Measurements from ENCODE around the gene PAPPA2. TPM values are rescaled to one million over a fixed set of nuclear protein-coding genes. Genes with fewer than 3 reads are reported as not detected.

Gene PAPPA2
- total and polyA plus RNA-seq, 2 of the 8 experiments (the other 6 are each of a cell fraction or from before 2014, with no cell fraction given) = 0.08 to 0.88 TPM

GRCh38 chr1:176448340-176448739 is 14.6 kb upstream of the PAPPA2 start:
- Histone ChIP-seq H3K36me3 (ENCODE audit: control insufficient read depth in 2 of 4, insufficient read depth in 4 of 4, low read length in 3 of 4) (no peaks in the 10 kb centered on the region), H3K4me3 (ENCODE audit: extremely low read depth in 1 of 4, insufficient read depth in 2 of 4, low read depth in 3 of 4, low read length in 4 of 4) (no peak overlapping the region), H2AK5ac (ENCODE audit: low read depth, low read length) (no peak overlapping the region), H3K56ac (replicated peaks; ENCODE audit: insufficient read length, low read depth, low read length) (no peak overlapping the region), H3K18ac (ENCODE audit: extremely low read depth, low read length) (no peak overlapping the region), H3K4me2 (ENCODE audit: insufficient read depth in 1 of 2, low read depth in 2 of 2, low read length in 2 of 2) (no peak overlapping the region), H4K20me1 (replicated peaks in 1 of 2; ENCODE audit: control insufficient read depth in 1 of 2, insufficient read depth in 2 of 2, low read length in 2 of 2) (no peaks in the 10 kb centered on the region), H3K9me3 (ENCODE audit: insufficient read depth in 2 of 2, low read depth in 1 of 2, low read length in 1 of 2) (0 out of 4 replicates have a peak, but pooled peaks cover 0 to 2% of the 10 kb centered on the region in 2 experiments), H3K9ac (replicated peaks in 1 of 4; ENCODE audit: extremely low read depth in 1 of 4, low read depth in 3 of 4, low read length in 3 of 4) (no peak overlapping the region), H3K4me1 (replicated peaks in 1 of 4; ENCODE audit: control insufficient read depth in 3 of 4, insufficient read depth in 4 of 4, low read length in 3 of 4) (no peaks in the 10 kb centered on the region), H4K91ac (replicated peaks; ENCODE audit: insufficient read length, low read length) (no peak overlapping the region), H4K5ac (ENCODE audit: insufficient read length, low read depth, low read length) (no peak overlapping the region), H3K79me1 (ENCODE audit: low read depth, low read length) (no peaks in the 10 kb centered on the region), H2AFZ (ENCODE audit: low read length) (no peak overlapping the region), H2BK120ac (replicated peaks; ENCODE audit: low read depth, low read length) (no peak overlapping the region), H3K23ac (ENCODE audit: insufficient read length) (no peak overlapping the region), H3K27me3 (replicated peaks in 1 of 4; ENCODE audit: control insufficient read depth in 3 of 4, extremely low read depth in 1 of 4, insufficient read depth in 3 of 4, low read length in 3 of 4) (no peaks in the 10 kb centered on the region; a peak in 1 of 7 replicates), H3K79me2 (ENCODE audit: control insufficient read depth in 1 of 2, insufficient read depth in 2 of 2, low read length in 2 of 2) (no peaks in the 10 kb centered on the region), H3K23me2 (ENCODE audit: low read depth, low read length) (no peaks in the 10 kb centered on the region; the same call in 1 of the 2 replicates), H2BK20ac (ENCODE audit: low read length) (no peak overlapping the region), H2BK15ac (ENCODE audit: low read length) (no peak overlapping the region), H2BK12ac (ENCODE audit: low read depth, low read length) (no peak overlapping the region), H2BK5ac (ENCODE audit: low read depth, low read length) (no peak overlapping the region), H3K4ac (replicated peaks; ENCODE audit: insufficient read length, low read depth, low read length) (no peak overlapping the region), H3K14ac (ENCODE audit: insufficient read length) (no peak overlapping the region), H4K8ac (ENCODE audit: extremely low read depth, insufficient read depth, low read length) (no peak overlapping the region), H3K27ac (ENCODE audit: low read depth, low read length) (no peak overlapping the region)
- CTCF ChIA-PET (ENCODE audit: partially characterized antibody) = interaction anchor here (0.6 to 1.5 kb wide), 6 partner anchors 16 to 907 kb away, joined by 3 to 4 read pairs (median 3); no protein-coding TSS in a partner anchor
- 86% methylated on average over 4 of the region's 4 CpGs; no CpG with 5 or more reads in 1 of the 2 experiments for WGBS, 2 experiments (ENCODE audit: extremely low coverage in 1 of 2, insufficient coverage in 1 of 2, insufficient read length in 1 of 2, insufficient replicate concordance in 2 of 2, low coverage in 1 of 2, low lambda C conversion rate in 2 of 2, missing lambda C conversion rate in 1 of 2)
- POLR2A ChIA-PET (ENCODE audit: partially characterized antibody) = no interaction called here
- FAIRE-seq = no peak
- DNase-seq (ENCODE audit: low read depth in 1 of 2, low spot score in 2 of 2) = no peak
- TF ChIP-seq JUN (IDR thresholded peaks at IDR 0.05; ENCODE audit: low read depth, low read length) (no peak), GTF2F1 (IDR thresholded peaks at IDR 0.05; ENCODE audit: borderline replicate concordance, low read depth, low read length) (no peak), EZH2 (IDR thresholded peaks at IDR 0.05; ENCODE audit: low read depth, low read length, severe bottlenecking) (no peak), SUZ12 (IDR thresholded peaks at IDR 0.05; ENCODE audit: low read length) (no peak), CBX8 (IDR thresholded peaks at IDR 0.05; ENCODE audit: borderline replicate concordance, low read depth, low read length) (no peak), SAP30 (IDR thresholded peaks at IDR 0.05; ENCODE audit: insufficient read depth, insufficient replicate concordance, low read length) (no peak), ASH2L (IDR thresholded peaks at IDR 0.05; ENCODE audit: low read length) (no peak), CTBP2 (IDR thresholded peaks at IDR 0.05; ENCODE audit: borderline replicate concordance, insufficient read depth, insufficient read length, low read length) (no peak), NANOG (IDR thresholded peaks at IDR 0.05; ENCODE audit: insufficient read depth, low read depth, low read length, poor library complexity, severe bottlenecking) (no peak), EP300 (IDR thresholded peaks at IDR 0.05; ENCODE audit: borderline replicate concordance in 1 of 2, low read depth in 2 of 2, low read length in 2 of 2) (no peak), TCF12 (IDR thresholded peaks at IDR 0.05; ENCODE audit: low read depth, low read length) (no peak), KDM1A (IDR thresholded peaks at IDR 0.05; ENCODE audit: borderline replicate concordance, low read length) (no peak), CBX5 (IDR thresholded peaks at IDR 0.05; ENCODE audit: low read depth, low read length) (no peak)
